ENCODE data around the gene TCP1. TPM values are rescaled to one million over a fixed set of nuclear protein-coding genes. Genes with fewer than 3 reads are reported as not detected.

The TCP1 gene
- total and polyA plus RNA-seq, 9 of the 15 experiments (the other 6 are each of a cell fraction or from before 2014, with no cell fraction given), result 331 to 801 (median 645) TPM

DNA sequence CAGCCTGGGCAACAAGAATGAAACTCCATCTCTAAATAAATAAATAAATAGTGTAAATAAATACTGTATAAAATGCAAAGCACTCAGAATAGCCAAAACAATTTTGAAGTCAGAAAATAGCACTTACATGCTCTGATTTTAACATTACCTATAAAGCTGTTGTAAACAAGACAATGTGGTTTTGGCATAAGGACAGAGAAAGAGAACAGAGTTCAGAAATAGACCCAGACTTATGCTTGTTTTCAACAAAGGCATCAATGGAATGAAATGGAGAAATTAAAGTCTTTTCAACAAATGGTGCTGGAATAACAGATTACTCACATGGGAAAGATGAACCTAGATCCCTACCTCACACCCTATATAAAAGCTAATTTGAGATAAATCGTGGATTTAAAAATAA, 17.2 kb downstream of the TCP1 start:
- H3K79me2 ChIP-seq (ENCODE audit: control insufficient read depth, insufficient read depth, low read length), result no peaks in the 10 kb centered on the region
- no TSS peak for BruUV-seq (replicated peaks)
- in situ Hi-C loops (cut with MboI), result no loop called here
- ATAC-seq (no peak), FAIRE-seq (no peak), DNase-seq (ENCODE audit: extremely low read depth in 1 of 4, low spot score in 3 of 4) (no peak)
- peaks cover 94% of the 10 kb centered on the region for H3K36me3 ChIP-seq (ENCODE audit: control insufficient read depth, insufficient read depth, low read length)
- ChIA-PET CTCF (ENCODE audit: low intra/inter-chr PET ratio) (no interaction called here), POLR2A (interaction anchor here (1.1 to 3.2 kb wide), 6 partner anchors 8 to 45 kb away, joined by 3 to 15 read pairs (median 6); partner anchors contain the start of genes ACAT2, MRPL18, TCP1 and WTAP)
- TF ChIP-seq ZNF655 (CRISPR knock-in tag; IDR thresholded peaks at IDR 0.05), result no peak
- no peak for TF ChIP-seq POLR2B (IDR thresholded peaks at IDR 0.05; ENCODE audit: low read depth, partially characterized antibody)
- no peak for TF ChIP-seq MCM7 (IDR thresholded peaks at IDR 0.05)
- TF ChIP-seq TGIF2 (CRISPR knock-in tag; IDR thresholded peaks at IDR 0.05), result no peak
- no peak for TF ChIP-seq KLF10 (CRISPR knock-in tag; IDR thresholded peaks at IDR 0.05)
- no peak for TF ChIP-seq STAT5A (IDR thresholded peaks at IDR 0.05; ENCODE audit: borderline replicate concordance, low read length)
- TF ChIP-seq CHD1 (IDR thresholded peaks at IDR 0.05; ENCODE audit: low read length), result no peak
- TF ChIP-seq, protein P1, sequence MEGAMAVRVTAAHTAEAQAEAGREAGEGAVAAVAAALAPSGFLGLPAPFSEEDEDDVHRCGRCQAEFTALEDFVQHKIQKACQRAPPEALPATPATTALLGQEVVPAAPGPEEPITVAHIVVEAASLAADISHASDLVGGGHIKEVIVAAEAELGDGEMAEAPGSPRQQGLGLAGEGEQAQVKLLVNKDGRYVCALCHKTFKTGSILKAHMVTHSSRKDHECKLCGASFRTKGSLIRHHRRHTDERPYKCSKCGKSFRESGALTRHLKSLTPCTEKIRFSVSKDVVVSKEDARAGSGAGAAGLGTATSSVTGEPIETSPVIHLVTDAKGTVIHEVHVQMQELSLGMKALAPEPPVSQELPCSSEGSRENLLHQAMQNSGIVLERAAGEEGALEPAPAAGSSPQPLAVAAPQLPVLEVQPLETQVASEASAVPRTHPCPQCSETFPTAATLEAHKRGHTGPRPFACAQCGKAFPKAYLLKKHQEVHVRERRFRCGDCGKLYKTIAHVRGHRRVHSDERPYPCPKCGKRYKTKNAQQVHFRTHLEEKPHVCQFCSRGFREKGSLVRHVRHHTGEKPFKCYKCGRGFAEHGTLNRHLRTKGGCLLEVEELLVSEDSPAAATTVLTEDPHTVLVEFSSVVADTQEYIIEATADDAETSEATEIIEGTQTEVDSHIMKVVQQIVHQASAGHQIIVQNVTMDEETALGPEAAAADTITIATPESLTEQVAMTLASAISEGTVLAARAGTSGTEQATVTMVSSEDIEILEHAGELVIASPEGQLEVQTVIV (CRISPR knock-in tag; IDR thresholded peaks at IDR 0.05; ENCODE audit: borderline replicate concordance), result no peak
- no peak for TF ChIP-seq ATF1 (CRISPR knock-in tag; IDR thresholded peaks at IDR 0.05)
- no peak for TF ChIP-seq ATF1 (tag; IDR thresholded peaks at IDR 0.05)
- WGBS (ENCODE audit: insufficient coverage, low coverage, missing lambda C conversion rate), result 95% methylated on average over 1 of the region's 1 CpG
- no peak overlapping the region for H3K4me3 ChIP-seq
- H3K27me3 ChIP-seq (ENCODE audit: control insufficient read depth in 2 of 2, insufficient read depth in 2 of 2, low read length in 2 of 2), result no peaks in the 10 kb centered on the region
- no peak overlapping the region for H3K4me2 ChIP-seq (ENCODE audit: insufficient read depth, low read length)
- intact Hi-C loops (cut with micrococcal nuclease), result no loop called here
- H3K27ac ChIP-seq (ENCODE audit: extremely low read depth, low read depth, low read length), result no peak overlapping the region
- H3K9ac ChIP-seq (ENCODE audit: insufficient read depth in 1 of 2, low read depth in 2 of 2, low read length in 2 of 2), result no peak overlapping the region
- H2AFZ ChIP-seq (ENCODE audit: low read depth, low read length), result no peak overlapping the region
- no peaks in the 10 kb centered on the region for H3K4me1 ChIP-seq (replicated peaks in 1 of 2; ENCODE audit: control insufficient read depth in 2 of 2, insufficient read depth in 2 of 2, low read length in 2 of 2)
- H3K9me3 ChIP-seq (replicated peaks; ENCODE audit: control insufficient read depth, insufficient read depth, low read depth, low read length), result no peaks in the 10 kb centered on the region
- no peaks in the 10 kb centered on the region for H4K20me1 ChIP-seq (replicated peaks; ENCODE audit: control insufficient read depth, insufficient read depth, low read length)
- no peaks in the 10 kb centered on the region for H3K9me1 ChIP-seq (ENCODE audit: control insufficient read depth, insufficient read depth, low read length)

Data from K562 (cell line).